ENCODE results near the gene RTCB. TPM values are rescaled to one million over a fixed set of nuclear protein-coding genes. Genes with fewer than 3 reads are reported as not detected.

The RTCB gene
- total RNA-seq, 2 experiments from 2014 or later = 77.9 to 82.7 TPM

DNA sequence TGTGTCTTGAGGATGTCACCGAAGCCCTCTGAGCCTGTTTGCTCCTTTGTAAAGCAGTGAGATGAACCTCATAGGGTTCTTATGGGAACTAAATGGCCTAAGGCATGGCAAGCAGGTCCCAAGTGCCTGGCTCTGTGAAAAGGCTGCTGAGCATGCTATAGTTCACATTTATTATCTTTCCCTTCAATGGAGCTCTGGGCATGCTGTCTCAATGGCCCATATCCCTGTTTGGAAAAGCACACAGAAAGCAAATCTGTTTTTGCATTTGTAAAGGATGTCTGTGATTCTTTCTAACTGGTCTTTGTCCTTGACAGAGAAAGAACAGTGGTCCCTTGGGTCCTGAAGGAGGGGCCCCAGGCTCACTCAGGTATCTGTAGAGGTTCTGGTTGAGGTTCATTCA, 26.4 kb downstream of the RTCB start:
- Mint-ChIP-seq H3K36me3 (ENCODE audit: low read depth) (peaks cover 32% of the 10 kb centered on the region), H3K4me3 (no peak overlapping the region), H3K9me3 (no peaks in the 10 kb centered on the region), H3K27ac (no peak overlapping the region), H3K27me3 (no peaks in the 10 kb centered on the region), H3K4me1 (ENCODE audit: low read depth) (no peaks in the 10 kb centered on the region)
- intact Hi-C loops (cut with micrococcal nuclease) = no loop called here
- ChIA-PET CTCF (no interaction called here), POLR2A (interaction anchor here (1.0 kb wide), 1 partner anchor 27 kb away, joined by 3 read pairs; no protein-coding TSS in a partner anchor)
- TF ChIP-seq, protein P1, sequence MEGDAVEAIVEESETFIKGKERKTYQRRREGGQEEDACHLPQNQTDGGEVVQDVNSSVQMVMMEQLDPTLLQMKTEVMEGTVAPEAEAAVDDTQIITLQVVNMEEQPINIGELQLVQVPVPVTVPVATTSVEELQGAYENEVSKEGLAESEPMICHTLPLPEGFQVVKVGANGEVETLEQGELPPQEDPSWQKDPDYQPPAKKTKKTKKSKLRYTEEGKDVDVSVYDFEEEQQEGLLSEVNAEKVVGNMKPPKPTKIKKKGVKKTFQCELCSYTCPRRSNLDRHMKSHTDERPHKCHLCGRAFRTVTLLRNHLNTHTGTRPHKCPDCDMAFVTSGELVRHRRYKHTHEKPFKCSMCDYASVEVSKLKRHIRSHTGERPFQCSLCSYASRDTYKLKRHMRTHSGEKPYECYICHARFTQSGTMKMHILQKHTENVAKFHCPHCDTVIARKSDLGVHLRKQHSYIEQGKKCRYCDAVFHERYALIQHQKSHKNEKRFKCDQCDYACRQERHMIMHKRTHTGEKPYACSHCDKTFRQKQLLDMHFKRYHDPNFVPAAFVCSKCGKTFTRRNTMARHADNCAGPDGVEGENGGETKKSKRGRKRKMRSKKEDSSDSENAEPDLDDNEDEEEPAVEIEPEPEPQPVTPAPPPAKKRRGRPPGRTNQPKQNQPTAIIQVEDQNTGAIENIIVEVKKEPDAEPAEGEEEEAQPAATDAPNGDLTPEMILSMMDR (IDR thresholded peaks at IDR 0.05) = no peak
- ATAC-seq = no peak
- no peak for DNase-seq

DNA sequence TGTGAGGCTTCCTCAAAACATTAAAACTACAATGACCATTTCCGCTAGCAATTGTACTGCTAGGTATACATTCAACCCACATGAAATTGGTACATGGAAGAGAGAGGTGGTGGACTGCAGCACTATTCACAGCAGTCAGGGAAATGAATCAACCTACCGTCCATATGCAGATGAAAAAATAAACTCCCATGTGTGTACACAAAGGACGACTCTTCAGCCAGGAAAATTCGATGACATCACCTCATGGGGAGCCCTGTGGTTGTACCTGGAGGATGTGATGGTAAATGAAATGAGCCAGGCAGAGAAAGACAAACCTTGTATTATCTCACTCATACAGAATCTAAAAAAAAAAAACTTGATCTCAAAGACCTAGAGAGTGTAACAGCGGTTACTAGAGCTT, 31.1 kb downstream of the RTCB start:
- POLR2A ChIA-PET = no interaction called here
- CTCF ChIA-PET = no interaction called here
- Mint-ChIP-seq H3K27me3 (no peaks in the 10 kb centered on the region), H3K4me3 (no peak overlapping the region), H3K36me3 (ENCODE audit: low read depth) (peaks cover 8% of the 10 kb centered on the region), H3K27ac (no peak overlapping the region), H3K9me3 (no peaks in the 10 kb centered on the region), H3K4me1 (ENCODE audit: low read depth) (no peaks in the 10 kb centered on the region)
- ATAC-seq = no peak
- TF ChIP-seq, protein P1 (IDR thresholded peaks at IDR 0.05) = no peak
- intact Hi-C loops (cut with micrococcal nuclease) = no loop called here
- no peak for DNase-seq

GRCh38 chr22:32378707-32379272, 33.3 kb downstream of the RTCB start:
- intact Hi-C loops (cut with micrococcal nuclease) = no loop called here
- ATAC-seq (peak; percentile 37), DNase-seq (peak; percentile 37)
- no peaks in the 10 kb centered on the region for H3K4me1 Mint-ChIP-seq (ENCODE audit: low read depth)
- H3K4me3 Mint-ChIP-seq = no peak overlapping the region
- POLR2A ChIA-PET = no interaction called here
- H3K9me3 Mint-ChIP-seq = no peaks in the 10 kb centered on the region
- no peak overlapping the region for H3K27ac Mint-ChIP-seq
- CTCF ChIA-PET = interaction anchor here (0.8 to 1.3 kb wide), 6 partner anchors 12 to 292 kb away, joined by 3 to 4 read pairs (median 3); no protein-coding TSS in a partner anchor
- H3K27me3 Mint-ChIP-seq = no peaks in the 10 kb centered on the region
- no peaks in the 10 kb centered on the region for H3K36me3 Mint-ChIP-seq (ENCODE audit: low read depth)
- TF ChIP-seq, protein P1 (IDR thresholded peaks at IDR 0.05) = no peak

GRCh38 chr22:32376681-32377080, 35.4 kb downstream of the RTCB start:
- intact Hi-C loops (cut with micrococcal nuclease) = no loop called here
- TF ChIP-seq, protein P1 (IDR thresholded peaks at IDR 0.05) = no peak
- H3K36me3 Mint-ChIP-seq (ENCODE audit: low read depth) = no peaks in the 10 kb centered on the region
- no peaks in the 10 kb centered on the region for H3K9me3 Mint-ChIP-seq
- no peak for ATAC-seq
- no peak overlapping the region for H3K27ac Mint-ChIP-seq
- CTCF ChIA-PET = no interaction called here
- H3K27me3 Mint-ChIP-seq = no peaks in the 10 kb centered on the region
- POLR2A ChIA-PET = no interaction called here
- no peak for DNase-seq
- H3K4me1 Mint-ChIP-seq (ENCODE audit: low read depth) = no peaks in the 10 kb centered on the region
- no peak overlapping the region for H3K4me3 Mint-ChIP-seq

GRCh38 chr22:32375678-32376450, 36.2 kb downstream of the RTCB start:
- CTCF ChIA-PET = no interaction called here
- no peak for ATAC-seq
- DNase-seq = no peak
- H3K27me3 Mint-ChIP-seq = no peaks in the 10 kb centered on the region
- no peaks in the 10 kb centered on the region for H3K36me3 Mint-ChIP-seq (ENCODE audit: low read depth)
- intact Hi-C loops (cut with micrococcal nuclease) = no loop called here
- POLR2A ChIA-PET = no interaction called here
- TF ChIP-seq, protein P1 (IDR thresholded peaks at IDR 0.05) = no peak
- no peaks in the 10 kb centered on the region for H3K9me3 Mint-ChIP-seq
- H3K4me1 Mint-ChIP-seq (ENCODE audit: low read depth) = no peaks in the 10 kb centered on the region
- H3K27ac Mint-ChIP-seq = no peak overlapping the region
- no peak overlapping the region for H3K4me3 Mint-ChIP-seq

Measured in activated CD8-positive, alpha-beta T cell treated with anti-CD3 and anti-CD28 coated beads for 36 hours (primary cell).